Panc1 (cell line): Measurements from ENCODE around the gene PSMB9. TPM values are rescaled to one million over a fixed set of nuclear protein-coding genes. Genes with fewer than 3 reads are reported as not detected.
"Not testable (repeated sequence)": the region's sequence is repeated elsewhere in the genome, so short reads cannot be mapped to it uniquely, and the experiment has no call there.

Source experiments
- ATAC-seq: fragments of 200-7000 bp; cut with Tn5 transposase; 2 replicates; pipeline ENCODE4 v1.9.1; 2020; ENCODE audit warnings: mild to moderate bottlenecking, moderate library complexity
- BruUV-seq: library from RNA; stranded (reverse); fragments of 400-500 nt; replicated peaks from 2 replicates; lab custom pipeline; 2021; lab: Mats Ljungman, UMichigan
- CTCF ChIA-PET: fragments of 300-600 bp; sonication (Branson Sonifier 250); formaldehyde crosslinking; loops from one replicate; lab custom pipeline; 2022; ENCODE audit warnings: antibody characterized with exemption; lab: Charles Lee
- POLR2A ChIA-PET: fragments of 300-600 bp; sonication (Branson Sonifier 250); formaldehyde crosslinking; loops from one replicate; lab custom pipeline; 2022; ENCODE audit warnings: antibody characterized with exemption; lab: Charles Lee
- DNase-seq: peaks from one replicate; pipeline ENCODE4 v3.0.0-alpha.2; 2010; ENCODE audit warnings: low read depth, low spot score
- H3K27ac ChIP-seq: 2 replicates; pipeline ENCODE4 v1.5.1; 2011; ENCODE audit warnings: mild to moderate bottlenecking, low read length, inconsistent platforms
- H3K27me3 ChIP-seq: fragments of 200-500 bp; sonication (Bioruptor generic); 2 replicates; pipeline ENCODE4 v1.6.0; 2014; ENCODE audit warnings: low read length, inconsistent platforms; ENCODE audit not compliant: control insufficient read depth, insufficient read depth
- H3K36me3 ChIP-seq: fragments of 200-500 bp; sonication (Bioruptor generic); 2 replicates; pipeline ENCODE4 v1.5.1; 2014; ENCODE audit warnings: inconsistent platforms, mild to moderate bottlenecking, low read length, moderate library complexity; ENCODE audit not compliant: control insufficient read depth, insufficient read depth
- H3K4me1 ChIP-seq: 2 replicates; pipeline ENCODE4 v1.5.1; 2011; ENCODE audit warnings: inconsistent platforms, mild to moderate bottlenecking, low read length, moderate library complexity; ENCODE audit not compliant: control insufficient read depth, insufficient read depth
- H3K4me3 ChIP-seq, 2 experiments: 2 replicates each; pipeline ENCODE4 v1.5.1; 2011 to 2012; ENCODE audit warnings: low read depth in 2 of 2, low read length in 2 of 2, mild to moderate bottlenecking in 2 of 2, inconsistent platforms in 1 of 2, moderate library complexity in 1 of 2
- H3K9me3 ChIP-seq: fragments of 200-500 bp; sonication (Bioruptor generic); 2 replicates; pipeline ENCODE4 v1.5.1; 2014; ENCODE audit warnings: low read depth, mild to moderate bottlenecking, inconsistent platforms, low read length, moderate library complexity; ENCODE audit not compliant: control insufficient read depth, insufficient read depth
- CTCF ChIP-seq: fragments of 450-650 bp; IDR thresholded peaks from 2 replicates; pipeline ENCODE4 v1.5.1; 2017; ENCODE audit warnings: mild to moderate bottlenecking
- POLR2AphosphoS5 ChIP-seq: IDR thresholded peaks from 2 replicates; pipeline ENCODE4 v1.6.1; 2012; ENCODE audit warnings: mild to moderate bottlenecking, low read depth, low read length, moderate library complexity
- REST ChIP-seq, 2 experiments: IDR thresholded peaks; 2 replicates each; pipeline ENCODE4 v1.6.1; 2011 to 2012; ENCODE audit warnings: low read depth in 2 of 2, control low read depth in 1 of 2, low read length in 1 of 2, mild to moderate bottlenecking in 1 of 2, moderate library complexity in 1 of 2; ENCODE audit not compliant: insufficient read depth in 1 of 2
- SIN3A ChIP-seq: IDR thresholded peaks from 2 replicates; pipeline ENCODE4 v1.6.1; 2012; ENCODE audit warnings: low read depth, mild to moderate bottlenecking, low read length, moderate library complexity, borderline replicate concordance; ENCODE audit not compliant: insufficient read depth
- TCF7L2 ChIP-seq: IDR thresholded peaks from 2 replicates; pipeline ENCODE4 v1.6.1; 2011; ENCODE audit warnings: mild to moderate bottlenecking, low read depth, low read length, inconsistent platforms
- in situ Hi-C: cut with HindIII; loops from 2 replicates; pipeline ENCODE4 v1.10.0; 2016; ENCODE audit warnings: low sequenced_read_pairs, low pct_unique_long_range_greater_than_20kb
- intact Hi-C: fragments of 100-400 bp; cut with micrococcal nuclease; formaldehyde crosslinking; loops from one replicate; pipeline ENCODE4 v1.10.0; 2022; ENCODE audit not compliant: unreplicated experiment
- total RNA-seq: library from RNA; stranded (reverse); gene quantifications from one replicate; pipeline ENCODE4 v1.2.1, GENCODE V29; 2021; ENCODE audit not compliant: unreplicated experiment

PSMB9 gene
- total RNA-seq, 1 experiment from 2014 or later: 41.5 TPM

GRCh38 chr6:32868257-32868788 is 14.3 kb downstream of the PSMB9 start:
- BruUV-seq: no TSS peak
- peak; percentile 57 for DNase-seq
- no peaks in the 10 kb centered on the region for H3K9me3 ChIP-seq
- ChIA-PET POLR2A (no interaction called here), CTCF (interaction anchor here (0.6 to 2.3 kb wide), 12 partner anchors 9 to 437 kb away, joined by 3 to 56 read pairs (median 4); partner anchors contain the start of genes PSMB9, TAP1 and TAP2)
- H3K27me3 ChIP-seq: peaks cover 10% of the 10 kb centered on the region; the same call in 1 of the 2 replicates
- H3K4me1 ChIP-seq: 0 out of 2 replicates have a peak, but pooled peaks cover 3% of the 10 kb centered on the region
- TF ChIP-seq CTCF (peak; percentile 81; the same call in 1 of the 2 replicates), SIN3A (no peak)
- H3K36me3 ChIP-seq: no peaks in the 10 kb centered on the region
- H3K27ac ChIP-seq: no peak overlapping the region
- H3K4me3 ChIP-seq: no peak overlapping the region
- intact Hi-C loops (loop anchor here (10.0 kb wide), 1 partner anchor 454 kb away; no protein-coding TSS in a partner anchor), in situ Hi-C loops (no loop called here)
- peak; percentile 94 for ATAC-seq

GRCh38 chr6:32873947-32874346 is 20.0 kb downstream of the PSMB9 start:
- ATAC-seq, H3K4me3 ChIP-seq, DNase-seq, H3K4me1 ChIP-seq, BruUV-seq, intact Hi-C loops, H3K27ac ChIP-seq, H3K9me3 ChIP-seq, CTCF ChIA-PET, H3K36me3 ChIP-seq, in situ Hi-C loops: not testable (repeated sequence)
- peaks cover 15% of the 10 kb centered on the region for H3K27me3 ChIP-seq
- POLR2A ChIA-PET: interaction anchor here (0.6 kb wide), 1 partner anchor 70 kb away, joined by 9 read pairs; no protein-coding TSS in a partner anchor

GRCh38 chr6:32876603-32877002 is 22.6 kb downstream of the PSMB9 start:
- intact Hi-C loops (no loop called here), in situ Hi-C loops (no loop called here)
- H3K36me3 ChIP-seq: no peaks in the 10 kb centered on the region
- TF ChIP-seq TCF7L2 (no peak), REST (IDR thresholded peaks at IDR 0.05; ENCODE audit: insufficient read depth in 1 of 2, low read depth in 2 of 2, low read length in 1 of 2) (no peak), CTCF (no peak), POLR2AphosphoS5 (no peak), SIN3A (no peak)
- ChIA-PET CTCF (no interaction called here), POLR2A (interaction anchor here (0.7 kb wide), 1 partner anchor 23 kb away, joined by 3 read pairs; the partner anchor contains the start of gene TAP1)
- H3K4me3 ChIP-seq: no peak overlapping the region
- no peaks in the 10 kb centered on the region for H3K9me3 ChIP-seq
- H3K4me1 ChIP-seq: no peaks in the 10 kb centered on the region
- H3K27me3 ChIP-seq: peaks cover 5% of the 10 kb centered on the region
- H3K27ac ChIP-seq: no peak overlapping the region
- ATAC-seq: no peak
- DNase-seq: no peak
- no TSS peak for BruUV-seq
